Kasumi-1 (cell line): ENCODE measurements around the gene SPATA18.
"Not testable (repeated sequence)": the region's sequence is repeated elsewhere in the genome, so short reads cannot be mapped to it uniquely, and the experiment has no call there.

Experiments
- DNase-seq, 2 experiments: peaks; one replicate each; lab custom pipeline; 2025; lab: John Stamatoyannopoulos, UW

SPATA18 gene

GRCh38 chr4:52051615-52052474 lies 741 bp downstream of the SPATA18 start:
- no peak for DNase-seq

GRCh38 chr4:52052475-52052780 lies 1.3 kb downstream of the SPATA18 start:
- DNase-seq, result no peak

- DNase-seq, result no peak
Observed at GRCh38 chr4:52054254-52054653, 3.1 kb downstream of the SPATA18 start.

- no peak for DNase-seq
Observed at GRCh38 chr4:52057196-52057595, 6.1 kb downstream of the SPATA18 start.

GRCh38 chr4:52058275-52058674 lies 7.2 kb downstream of the SPATA18 start:
- no peak for DNase-seq

GRCh38 chr4:52059372-52059771 lies 8.3 kb downstream of the SPATA18 start:
- peak; percentile 75 to 77 for DNase-seq

- DNase-seq, result no peak
Observed at GRCh38 chr4:52069571-52069970, 18.5 kb downstream of the SPATA18 start.

GRCh38 chr4:52071791-52072546 lies 20.9 kb downstream of the SPATA18 start:
- DNase-seq, result no peak

GRCh38 chr4:52076731-52077130 lies 25.6 kb downstream of the SPATA18 start:
- no peak for DNase-seq

- DNase-seq, result no peak
Observed at GRCh38 chr4:52079659-52080058, 28.6 kb downstream of the SPATA18 start.

- no peak for DNase-seq
Observed at GRCh38 chr4:52081216-52081615, 30.1 kb downstream of the SPATA18 start.

- DNase-seq, result not testable (repeated sequence)
Observed at GRCh38 chr4:52086425-52086824, 35.3 kb downstream of the SPATA18 start.

- no peak for DNase-seq
Observed at GRCh38 chr4:52091801-52092200, 40.7 kb downstream of the SPATA18 start.

GRCh38 chr4:52093466-52093865 lies 42.4 kb downstream of the SPATA18 start:
- DNase-seq, result no peak

- DNase-seq, result no peak
Observed at GRCh38 chr4:52094376-52095145, 43.5 kb downstream of the SPATA18 start.

GRCh38 chr4:52095374-52095773 lies 44.3 kb downstream of the SPATA18 start:
- DNase-seq, result no peak

GRCh38 chr4:52096048-52096447 lies 44.9 kb downstream of the SPATA18 start:
- no peak for DNase-seq

GRCh38 chr4:52098618-52099017 lies 47.5 kb downstream of the SPATA18 start:
- peak; percentile 54 to 72 for DNase-seq

GRCh38 chr4:52099860-52100461 lies 48.9 kb downstream of the SPATA18 start:
- no peak for DNase-seq

- DNase-seq, result no peak
Observed at GRCh38 chr4:52102587-52102986, 51.5 kb downstream of the SPATA18 start.

- DNase-seq, result peak; percentile 47 to 76
Observed at GRCh38 chr4:52103319-52103718, 52.2 kb downstream of the SPATA18 start.

- DNase-seq, result no peak
Observed at GRCh38 chr4:52105276-52105675, 54.2 kb downstream of the SPATA18 start.
